Measurements from ENCODE around the gene RASA3. TPM values are rescaled to one million over a fixed set of nuclear protein-coding genes. Genes with fewer than 3 reads are reported as not detected.

RASA3 gene
- total and polyA plus RNA-seq, 10 of the 15 experiments (the other 5 are each of a cell fraction or from before 2014, with no cell fraction given) = 0.79 to 33.9 (median 17.6) TPM

- H3K4me2 ChIP-seq (ENCODE audit: control insufficient read depth, insufficient read depth) = no peak overlapping the region
- no peak overlapping the region for H2AFZ ChIP-seq (ENCODE audit: control insufficient read depth, low read depth, low read length)
- H3K27me3 ChIP-seq (replicated peaks in 1 of 2; ENCODE audit: control insufficient read depth in 2 of 2, insufficient read depth in 2 of 2, low read length in 1 of 2) = no peaks in the 10 kb centered on the region
- no peak overlapping the region for H3K27ac ChIP-seq (ENCODE audit: control insufficient read depth, insufficient read depth)
- 90% methylated on average over 15 of the region's 15 CpGs for WGBS (ENCODE audit: insufficient coverage, insufficient replicate concordance, low lambda C conversion rate, missing lambda C conversion rate)
- intact Hi-C loops (cut with micrococcal nuclease; ENCODE audit: unreplicated experiment) (no loop called here), in situ Hi-C loops (cut with MboI) (no loop called here)
- SMC1A ChIA-PET (ENCODE audit: uncharacterized antibody, unreplicated experiment) = no interaction called here
- POLR2A ChIA-PET = no interaction called here
- H4K20me1 ChIP-seq (ENCODE audit: control insufficient read depth, insufficient read depth) = no peaks in the 10 kb centered on the region
- no peaks in the 10 kb centered on the region for H3K4me1 ChIP-seq (ENCODE audit: control insufficient read depth, insufficient read depth, low read length)
- DNase-seq (ENCODE audit: low read depth, low spot score) (no peak), ATAC-seq (no peak), FAIRE-seq (no peak)
- H3K9ac ChIP-seq (ENCODE audit: control insufficient read depth, insufficient read depth, low read length) = no peak overlapping the region
- no TSS peak for BruUV-seq (replicated peaks)
- peaks cover 0 to 2% of the 10 kb centered on the region in 2 experiments; a peak in 3 of 4 replicates for H3K36me3 ChIP-seq (ENCODE audit: control insufficient read depth in 2 of 2, insufficient read depth in 2 of 2, low read length in 1 of 2)
- no peaks in the 10 kb centered on the region for H3K9me3 ChIP-seq (replicated peaks; ENCODE audit: control insufficient read depth, insufficient read depth, low read length)
- no peak overlapping the region for H3K4me3 ChIP-seq
- CTCF ChIA-PET = no interaction called here
- no peaks in the 10 kb centered on the region for H3K79me2 ChIP-seq (ENCODE audit: control insufficient read depth, insufficient read depth, low read length)
- RAD21 ChIA-PET (ENCODE audit: unreplicated experiment) = no interaction called here
- TF ChIP-seq, protein P1, sequence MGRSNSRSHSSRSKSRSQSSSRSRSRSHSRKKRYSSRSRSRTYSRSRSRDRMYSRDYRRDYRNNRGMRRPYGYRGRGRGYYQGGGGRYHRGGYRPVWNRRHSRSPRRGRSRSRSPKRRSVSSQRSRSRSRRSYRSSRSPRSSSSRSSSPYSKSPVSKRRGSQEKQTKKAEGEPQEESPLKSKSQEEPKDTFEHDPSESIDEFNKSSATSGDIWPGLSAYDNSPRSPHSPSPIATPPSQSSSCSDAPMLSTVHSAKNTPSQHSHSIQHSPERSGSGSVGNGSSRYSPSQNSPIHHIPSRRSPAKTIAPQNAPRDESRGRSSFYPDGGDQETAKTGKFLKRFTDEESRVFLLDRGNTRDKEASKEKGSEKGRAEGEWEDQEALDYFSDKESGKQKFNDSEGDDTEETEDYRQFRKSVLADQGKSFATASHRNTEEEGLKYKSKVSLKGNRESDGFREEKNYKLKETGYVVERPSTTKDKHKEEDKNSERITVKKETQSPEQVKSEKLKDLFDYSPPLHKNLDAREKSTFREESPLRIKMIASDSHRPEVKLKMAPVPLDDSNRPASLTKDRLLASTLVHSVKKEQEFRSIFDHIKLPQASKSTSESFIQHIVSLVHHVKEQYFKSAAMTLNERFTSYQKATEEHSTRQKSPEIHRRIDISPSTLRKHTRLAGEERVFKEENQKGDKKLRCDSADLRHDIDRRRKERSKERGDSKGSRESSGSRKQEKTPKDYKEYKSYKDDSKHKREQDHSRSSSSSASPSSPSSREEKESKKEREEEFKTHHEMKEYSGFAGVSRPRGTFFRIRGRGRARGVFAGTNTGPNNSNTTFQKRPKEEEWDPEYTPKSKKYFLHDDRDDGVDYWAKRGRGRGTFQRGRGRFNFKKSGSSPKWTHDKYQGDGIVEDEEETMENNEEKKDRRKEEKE (IDR thresholded peaks at IDR 0.05) = no peak
- no peak for TF ChIP-seq HDAC2 (IDR thresholded peaks at IDR 0.05)
- TF ChIP-seq POU2F2 (IDR thresholded peaks at IDR 0.05; ENCODE audit: borderline replicate concordance, low read depth, low read length) = no peak
- TF ChIP-seq CBX3 (IDR thresholded peaks at IDR 0.05; ENCODE audit: borderline replicate concordance, low read depth) = no peak
- TF ChIP-seq ZSCAN29 (IDR thresholded peaks at IDR 0.05) = no peak
- TF ChIP-seq IRF5 (IDR thresholded peaks at IDR 0.05; ENCODE audit: borderline replicate concordance) = no peak
- no peak for TF ChIP-seq BACH1 (IDR thresholded peaks at IDR 0.05; ENCODE audit: borderline replicate concordance)
- no peak for TF ChIP-seq JUNB (IDR thresholded peaks at IDR 0.05)
- no peak for TF ChIP-seq SP1 (IDR thresholded peaks at IDR 0.05; ENCODE audit: low read depth, low read length)
- TF ChIP-seq ZBTB40 (IDR thresholded peaks at IDR 0.05; ENCODE audit: borderline replicate concordance) = no peak
- TF ChIP-seq MLLT1 (IDR thresholded peaks at IDR 0.05) = no peak
- TF ChIP-seq IRF4 (IDR thresholded peaks at IDR 0.05; ENCODE audit: low read depth, low read length) = no peak
- TF ChIP-seq SUZ12 (IDR thresholded peaks at IDR 0.05; ENCODE audit: unreplicated experiment) = no peak
- TF ChIP-seq, protein P2, sequence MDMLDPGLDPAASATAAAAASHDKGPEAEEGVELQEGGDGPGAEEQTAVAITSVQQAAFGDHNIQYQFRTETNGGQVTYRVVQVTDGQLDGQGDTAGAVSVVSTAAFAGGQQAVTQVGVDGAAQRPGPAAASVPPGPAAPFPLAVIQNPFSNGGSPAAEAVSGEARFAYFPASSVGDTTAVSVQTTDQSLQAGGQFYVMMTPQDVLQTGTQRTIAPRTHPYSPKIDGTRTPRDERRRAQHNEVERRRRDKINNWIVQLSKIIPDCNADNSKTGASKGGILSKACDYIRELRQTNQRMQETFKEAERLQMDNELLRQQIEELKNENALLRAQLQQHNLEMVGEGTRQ (IDR thresholded peaks at IDR 0.05; ENCODE audit: borderline replicate concordance, low read depth, low read length) = no peak
Observed at GRCh38 chr13:114005206-114005724, 127.2 kb downstream of the RASA3 start.

Data from GM12878 (cell line).